WTC11 (cell line): ENCODE data around the gene ACBD5. TPM values are rescaled to one million over a fixed set of nuclear protein-coding genes. Genes with fewer than 3 reads are reported as not detected.

Experiments used
- CREM ChIP-seq: sonication (generic); formaldehyde crosslinking; IDR thresholded peaks from 2 replicates; pipeline ENCODE4 v1.8.1; 2022; ENCODE audit warnings: mild to moderate bottlenecking, missing genetic modification reagents, moderate library complexity
- FOXJ3 ChIP-seq: sonication (generic); formaldehyde crosslinking; IDR thresholded peaks from 2 replicates; pipeline ENCODE4 v1.9.0; 2021; ENCODE audit warnings: missing genetic modification reagents, mild to moderate bottlenecking, borderline replicate concordance
- FOXP1 ChIP-seq: sonication (generic); formaldehyde crosslinking; IDR thresholded peaks from 2 replicates; pipeline ENCODE4 v1.8.0; 2022; ENCODE audit warnings: missing genetic modification reagents, mild to moderate bottlenecking, moderate library complexity, borderline replicate concordance
- GRHL2 ChIP-seq: fragments of 250-450 bp; sonication (Bioruptor Pico); IDR thresholded peaks from 2 replicates; pipeline ENCODE4 v1.8.0; 2022; ENCODE audit warnings: mild to moderate bottlenecking, moderate library complexity; ENCODE audit not compliant: insufficient replicate concordance, severe bottlenecking
- GTF2I ChIP-seq: fragments of 250-450 bp; sonication (Bioruptor Pico); conservative IDR thresholded peaks from 2 replicates; pipeline ENCODE4 v1.4.0; 2021; ENCODE audit warnings: mild to moderate bottlenecking
- IRF2 ChIP-seq: sonication (generic); formaldehyde crosslinking; IDR thresholded peaks from 2 replicates; pipeline ENCODE4 v1.8.0; 2022; ENCODE audit warnings: low read depth, missing genetic modification reagents, borderline replicate concordance
- OVOL2 ChIP-seq: fragments of 250-450 bp; sonication (Bioruptor Pico); IDR thresholded peaks from 2 replicates; pipeline ENCODE4 v1.9.0; 2021; ENCODE audit warnings: mild to moderate bottlenecking, borderline replicate concordance
- SMAD3 ChIP-seq: sonication (generic); formaldehyde crosslinking; IDR thresholded peaks from 2 replicates; pipeline ENCODE4 v1.8.0; 2022; ENCODE audit warnings: missing genetic modification reagents, mild to moderate bottlenecking, borderline replicate concordance
- SP1 ChIP-seq: sonication (generic); formaldehyde crosslinking; conservative IDR thresholded peaks from 2 replicates; pipeline ENCODE4 v1.8.1; 2022; ENCODE audit warnings: missing genetic modification reagents
- ZNF232 ChIP-seq: sonication (generic); formaldehyde crosslinking; IDR thresholded peaks from 2 replicates; pipeline ENCODE4 v1.8.0; 2022; ENCODE audit warnings: mild to moderate bottlenecking, missing genetic modification reagents
- ZNF396 ChIP-seq: fragments of 250-450 bp; sonication (Bioruptor Pico); IDR thresholded peaks from 2 replicates; pipeline ENCODE4 v1.8.0; 2021; ENCODE audit warnings: mild to moderate bottlenecking, moderate library complexity, borderline replicate concordance
- ZNF423 ChIP-seq: fragments of 250-450 bp; sonication (Bioruptor Pico); IDR thresholded peaks from 2 replicates; pipeline ENCODE4 v2.1.2; 2022; ENCODE audit warnings: mild to moderate bottlenecking, moderate library complexity
- ZNF671 ChIP-seq: fragments of 250-450 bp; sonication (Bioruptor Pico); IDR thresholded peaks from 2 replicates; pipeline ENCODE4 v1.8.0; 2021; ENCODE audit warnings: mild to moderate bottlenecking
- total RNA-seq: library from RNA; stranded (reverse); gene quantifications from 3 replicates; pipeline ENCODE4 v1.2.3, GENCODE V29; 2021
- TF ChIP-seq, protein P1 (sequence below): sonication (generic); formaldehyde crosslinking; IDR thresholded peaks from 2 replicates; pipeline ENCODE4 v1.8.1; 2023; ENCODE audit warnings: mild to moderate bottlenecking, missing genetic modification reagents
- TF ChIP-seq, protein P2 (sequence below): sonication (generic); formaldehyde crosslinking; IDR thresholded peaks from 2 replicates; pipeline ENCODE4 v1.8.1; 2022; ENCODE audit warnings: low read depth, mild to moderate bottlenecking, moderate library complexity, missing genetic modification reagents, borderline replicate concordance
- TF ChIP-seq, protein P3 (sequence below): sonication (generic); formaldehyde crosslinking; IDR thresholded peaks from 2 replicates; pipeline ENCODE4 v1.8.1; 2022; ENCODE audit warnings: missing genetic modification reagents, borderline replicate concordance
- TF ChIP-seq, protein P4 (sequence below): fragments of 250-450 bp; sonication (Bioruptor Pico); conservative IDR thresholded peaks from 2 replicates; pipeline ENCODE4 v1.9.0; 2021; ENCODE audit warnings: mild to moderate bottlenecking
- TF ChIP-seq, protein P5 (sequence below): fragments of 250-450 bp; sonication (Bioruptor Pico); IDR thresholded peaks from 2 replicates; pipeline ENCODE4 v1.8.0; 2021; ENCODE audit warnings: mild to moderate bottlenecking
- TF ChIP-seq, protein P6 (sequence below): sonication (generic); formaldehyde crosslinking; IDR thresholded peaks from 2 replicates; pipeline ENCODE4 v1.8.1; 2023; ENCODE audit warnings: mild to moderate bottlenecking, missing genetic modification reagents, moderate library complexity
- TF ChIP-seq, protein P7 (sequence below): sonication (generic); formaldehyde crosslinking; IDR thresholded peaks from 2 replicates; pipeline ENCODE4 v1.8.0; 2022; ENCODE audit warnings: missing genetic modification reagents
- TF ChIP-seq, protein P8 (sequence below): sonication (generic); formaldehyde crosslinking; IDR thresholded peaks from 2 replicates; pipeline ENCODE4 v1.8.1; 2023; ENCODE audit warnings: mild to moderate bottlenecking, missing genetic modification reagents
- TF ChIP-seq, protein P9 (sequence below): sonication (generic); formaldehyde crosslinking; IDR thresholded peaks from 2 replicates; pipeline ENCODE4 v1.8.1; 2022; ENCODE audit warnings: mild to moderate bottlenecking, missing genetic modification reagents, moderate library complexity, borderline replicate concordance

Gene ACBD5
- total RNA-seq, 1 experiment from 2014 or later = 18.1 TPM

DNA sequence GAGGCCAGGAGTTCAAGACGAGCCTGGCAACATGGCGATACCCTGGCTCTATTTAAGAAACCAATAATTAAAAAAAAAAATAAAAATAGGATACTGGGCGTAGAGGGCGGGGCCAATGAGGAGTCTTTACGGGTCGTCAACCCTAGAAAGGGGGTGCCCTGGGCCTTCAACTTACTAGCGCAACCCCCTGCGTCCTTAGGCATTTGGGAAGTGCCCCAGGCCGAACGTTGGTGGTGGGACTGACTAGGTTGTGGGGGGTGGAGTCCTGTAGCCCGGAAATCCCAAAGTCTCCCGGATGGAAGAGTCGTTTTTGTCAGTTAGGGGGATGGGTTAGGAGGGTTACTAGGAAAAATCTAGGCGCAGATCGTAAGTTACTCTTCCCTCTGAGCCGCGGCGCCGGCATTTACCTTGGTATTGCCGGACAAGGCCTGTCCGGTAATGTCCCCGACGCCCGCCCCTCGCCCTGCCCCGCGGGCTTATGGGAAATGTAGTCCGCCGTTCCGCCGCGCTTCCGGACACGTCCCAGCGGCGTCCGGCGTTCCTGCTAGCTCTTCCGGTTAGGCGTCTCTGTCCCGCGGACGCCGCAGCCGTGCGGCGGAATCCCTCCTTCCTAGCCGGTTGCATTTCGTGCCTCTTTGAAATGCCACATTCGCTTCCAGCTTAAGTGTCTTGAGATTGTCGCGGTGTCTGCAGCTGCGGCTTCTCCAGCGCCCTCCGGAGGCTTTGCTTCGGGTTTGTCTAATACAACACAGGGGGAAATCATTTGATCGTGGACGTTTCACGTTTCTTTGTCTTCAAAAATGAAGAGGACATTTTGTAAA, 1.3 kb upstream of the ACBD5 start (continued):
- TF ChIP-seq FOXJ3 (no peak), OVOL2 (CRISPR knock-in tag) (no peak), FOXP1 (CRISPR knock-in tag) (0 out of 2 replicates have a peak, but pooled peaks have one; percentile 13), CREM (no peak), GRHL2 (CRISPR knock-in tag) (no peak), SMAD3 (CRISPR knock-in tag) (no peak), SP1 (CRISPR knock-in tag) (peak; percentile 66; the same call in 1 of the 2 replicates), ZNF396 (CRISPR knock-in tag) (no peak), GTF2I (CRISPR knock-in tag) (no peak), ZNF423 (no peak), ZNF232 (CRISPR knock-in tag) (peak; percentile 53; the same call in 1 of the 2 replicates), ZNF671 (CRISPR knock-in tag) (no peak), IRF2 (no peak)
- TF ChIP-seq, protein P1, sequence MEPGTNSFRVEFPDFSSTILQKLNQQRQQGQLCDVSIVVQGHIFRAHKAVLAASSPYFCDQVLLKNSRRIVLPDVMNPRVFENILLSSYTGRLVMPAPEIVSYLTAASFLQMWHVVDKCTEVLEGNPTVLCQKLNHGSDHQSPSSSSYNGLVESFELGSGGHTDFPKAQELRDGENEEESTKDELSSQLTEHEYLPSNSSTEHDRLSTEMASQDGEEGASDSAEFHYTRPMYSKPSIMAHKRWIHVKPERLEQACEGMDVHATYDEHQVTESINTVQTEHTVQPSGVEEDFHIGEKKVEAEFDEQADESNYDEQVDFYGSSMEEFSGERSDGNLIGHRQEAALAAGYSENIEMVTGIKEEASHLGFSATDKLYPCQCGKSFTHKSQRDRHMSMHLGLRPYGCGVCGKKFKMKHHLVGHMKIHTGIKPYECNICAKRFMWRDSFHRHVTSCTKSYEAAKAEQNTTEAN (CRISPR knock-in tag) = no peak
- TF ChIP-seq, protein P2, sequence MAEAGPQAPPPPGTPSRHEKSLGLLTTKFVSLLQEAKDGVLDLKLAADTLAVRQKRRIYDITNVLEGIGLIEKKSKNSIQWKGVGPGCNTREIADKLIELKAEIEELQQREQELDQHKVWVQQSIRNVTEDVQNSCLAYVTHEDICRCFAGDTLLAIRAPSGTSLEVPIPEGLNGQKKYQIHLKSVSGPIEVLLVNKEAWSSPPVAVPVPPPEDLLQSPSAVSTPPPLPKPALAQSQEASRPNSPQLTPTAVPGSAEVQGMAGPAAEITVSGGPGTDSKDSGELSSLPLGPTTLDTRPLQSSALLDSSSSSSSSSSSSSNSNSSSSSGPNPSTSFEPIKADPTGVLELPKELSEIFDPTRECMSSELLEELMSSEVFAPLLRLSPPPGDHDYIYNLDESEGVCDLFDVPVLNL (CRISPR knock-in tag) = no peak
- TF ChIP-seq, protein P3, sequence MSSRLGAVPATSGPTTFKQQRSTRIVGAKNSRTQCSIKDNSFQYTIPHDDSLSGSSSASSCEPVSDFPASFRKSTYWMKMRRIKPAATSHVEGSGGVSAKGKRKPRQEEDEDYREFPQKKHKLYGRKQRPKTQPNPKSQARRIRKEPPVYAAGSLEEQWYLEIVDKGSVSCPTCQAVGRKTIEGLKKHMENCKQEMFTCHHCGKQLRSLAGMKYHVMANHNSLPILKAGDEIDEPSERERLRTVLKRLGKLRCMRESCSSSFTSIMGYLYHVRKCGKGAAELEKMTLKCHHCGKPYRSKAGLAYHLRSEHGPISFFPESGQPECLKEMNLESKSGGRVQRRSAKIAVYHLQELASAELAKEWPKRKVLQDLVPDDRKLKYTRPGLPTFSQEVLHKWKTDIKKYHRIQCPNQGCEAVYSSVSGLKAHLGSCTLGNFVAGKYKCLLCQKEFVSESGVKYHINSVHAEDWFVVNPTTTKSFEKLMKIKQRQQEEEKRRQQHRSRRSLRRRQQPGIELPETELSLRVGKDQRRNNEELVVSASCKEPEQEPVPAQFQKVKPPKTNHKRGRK = no peak
- TF ChIP-seq, protein P4, sequence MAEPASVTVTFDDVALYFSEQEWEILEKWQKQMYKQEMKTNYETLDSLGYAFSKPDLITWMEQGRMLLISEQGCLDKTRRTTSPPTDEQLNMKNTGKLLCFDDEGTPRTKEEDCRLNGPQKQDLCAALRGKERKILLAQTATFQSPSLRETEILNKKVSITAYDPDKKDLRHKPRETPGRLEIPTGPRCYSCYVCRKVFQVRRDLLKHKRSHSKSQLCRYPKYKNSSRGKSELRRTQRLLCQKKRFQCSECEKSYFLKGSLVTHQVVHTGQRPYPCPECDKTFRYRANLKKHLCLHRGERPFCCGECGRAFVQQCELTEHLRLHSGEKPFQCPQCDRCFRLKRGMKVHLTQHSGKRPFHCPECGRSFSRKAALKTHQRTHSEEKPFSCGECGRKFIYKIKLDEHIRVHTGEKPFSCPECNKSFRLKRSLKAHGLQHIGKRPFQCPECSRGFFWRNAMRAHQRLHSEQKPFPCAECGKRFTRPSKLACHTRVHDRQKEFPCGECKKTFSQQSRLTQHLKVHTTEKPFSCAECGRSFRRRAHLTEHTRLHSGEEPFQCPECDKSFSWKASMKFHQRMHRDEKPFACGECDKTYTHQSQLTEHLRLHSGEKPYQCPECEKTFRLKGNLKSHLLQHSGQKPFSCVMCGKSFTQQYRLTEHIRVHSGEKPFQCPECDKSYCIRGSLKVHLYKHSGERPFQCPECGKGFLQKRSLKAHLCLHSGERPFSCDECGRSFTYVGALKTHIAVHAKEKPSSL (CRISPR knock-in tag) = no peak
- TF ChIP-seq, protein P5, sequence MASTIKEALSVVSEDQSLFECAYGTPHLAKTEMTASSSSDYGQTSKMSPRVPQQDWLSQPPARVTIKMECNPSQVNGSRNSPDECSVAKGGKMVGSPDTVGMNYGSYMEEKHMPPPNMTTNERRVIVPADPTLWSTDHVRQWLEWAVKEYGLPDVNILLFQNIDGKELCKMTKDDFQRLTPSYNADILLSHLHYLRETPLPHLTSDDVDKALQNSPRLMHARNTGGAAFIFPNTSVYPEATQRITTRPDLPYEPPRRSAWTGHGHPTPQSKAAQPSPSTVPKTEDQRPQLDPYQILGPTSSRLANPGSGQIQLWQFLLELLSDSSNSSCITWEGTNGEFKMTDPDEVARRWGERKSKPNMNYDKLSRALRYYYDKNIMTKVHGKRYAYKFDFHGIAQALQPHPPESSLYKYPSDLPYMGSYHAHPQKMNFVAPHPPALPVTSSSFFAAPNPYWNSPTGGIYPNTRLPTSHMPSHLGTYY (CRISPR knock-in tag) = no peak; the same call in 1 of the 2 replicates
- TF ChIP-seq, protein P6, sequence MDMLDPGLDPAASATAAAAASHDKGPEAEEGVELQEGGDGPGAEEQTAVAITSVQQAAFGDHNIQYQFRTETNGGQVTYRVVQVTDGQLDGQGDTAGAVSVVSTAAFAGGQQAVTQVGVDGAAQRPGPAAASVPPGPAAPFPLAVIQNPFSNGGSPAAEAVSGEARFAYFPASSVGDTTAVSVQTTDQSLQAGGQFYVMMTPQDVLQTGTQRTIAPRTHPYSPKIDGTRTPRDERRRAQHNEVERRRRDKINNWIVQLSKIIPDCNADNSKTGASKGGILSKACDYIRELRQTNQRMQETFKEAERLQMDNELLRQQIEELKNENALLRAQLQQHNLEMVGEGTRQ = no peak
- TF ChIP-seq, protein P7, sequence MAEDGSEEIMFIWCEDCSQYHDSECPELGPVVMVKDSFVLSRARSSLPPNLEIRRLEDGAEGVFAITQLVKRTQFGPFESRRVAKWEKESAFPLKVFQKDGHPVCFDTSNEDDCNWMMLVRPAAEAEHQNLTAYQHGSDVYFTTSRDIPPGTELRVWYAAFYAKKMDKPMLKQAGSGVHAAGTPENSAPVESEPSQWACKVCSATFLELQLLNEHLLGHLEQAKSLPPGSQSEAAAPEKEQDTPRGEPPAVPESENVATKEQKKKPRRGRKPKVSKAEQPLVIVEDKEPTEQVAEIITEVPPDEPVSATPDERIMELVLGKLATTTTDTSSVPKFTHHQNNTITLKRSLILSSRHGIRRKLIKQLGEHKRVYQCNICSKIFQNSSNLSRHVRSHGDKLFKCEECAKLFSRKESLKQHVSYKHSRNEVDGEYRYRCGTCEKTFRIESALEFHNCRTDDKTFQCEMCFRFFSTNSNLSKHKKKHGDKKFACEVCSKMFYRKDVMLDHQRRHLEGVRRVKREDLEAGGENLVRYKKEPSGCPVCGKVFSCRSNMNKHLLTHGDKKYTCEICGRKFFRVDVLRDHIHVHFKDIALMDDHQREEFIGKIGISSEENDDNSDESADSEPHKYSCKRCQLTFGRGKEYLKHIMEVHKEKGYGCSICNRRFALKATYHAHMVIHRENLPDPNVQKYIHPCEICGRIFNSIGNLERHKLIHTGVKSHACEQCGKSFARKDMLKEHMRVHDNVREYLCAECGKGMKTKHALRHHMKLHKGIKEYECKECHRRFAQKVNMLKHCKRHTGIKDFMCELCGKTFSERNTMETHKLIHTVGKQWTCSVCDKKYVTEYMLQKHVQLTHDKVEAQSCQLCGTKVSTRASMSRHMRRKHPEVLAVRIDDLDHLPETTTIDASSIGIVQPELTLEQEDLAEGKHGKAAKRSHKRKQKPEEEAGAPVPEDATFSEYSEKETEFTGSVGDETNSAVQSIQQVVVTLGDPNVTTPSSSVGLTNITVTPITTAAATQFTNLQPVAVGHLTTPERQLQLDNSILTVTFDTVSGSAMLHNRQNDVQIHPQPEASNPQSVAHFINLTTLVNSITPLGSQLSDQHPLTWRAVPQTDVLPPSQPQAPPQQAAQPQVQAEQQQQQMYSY = no peak
- TF ChIP-seq, protein P8, sequence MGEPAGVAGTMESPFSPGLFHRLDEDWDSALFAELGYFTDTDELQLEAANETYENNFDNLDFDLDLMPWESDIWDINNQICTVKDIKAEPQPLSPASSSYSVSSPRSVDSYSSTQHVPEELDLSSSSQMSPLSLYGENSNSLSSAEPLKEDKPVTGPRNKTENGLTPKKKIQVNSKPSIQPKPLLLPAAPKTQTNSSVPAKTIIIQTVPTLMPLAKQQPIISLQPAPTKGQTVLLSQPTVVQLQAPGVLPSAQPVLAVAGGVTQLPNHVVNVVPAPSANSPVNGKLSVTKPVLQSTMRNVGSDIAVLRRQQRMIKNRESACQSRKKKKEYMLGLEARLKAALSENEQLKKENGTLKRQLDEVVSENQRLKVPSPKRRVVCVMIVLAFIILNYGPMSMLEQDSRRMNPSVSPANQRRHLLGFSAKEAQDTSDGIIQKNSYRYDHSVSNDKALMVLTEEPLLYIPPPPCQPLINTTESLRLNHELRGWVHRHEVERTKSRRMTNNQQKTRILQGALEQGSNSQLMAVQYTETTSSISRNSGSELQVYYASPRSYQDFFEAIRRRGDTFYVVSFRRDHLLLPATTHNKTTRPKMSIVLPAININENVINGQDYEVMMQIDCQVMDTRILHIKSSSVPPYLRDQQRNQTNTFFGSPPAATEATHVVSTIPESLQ (CRISPR knock-in tag) = no peak
- TF ChIP-seq, protein P9, sequence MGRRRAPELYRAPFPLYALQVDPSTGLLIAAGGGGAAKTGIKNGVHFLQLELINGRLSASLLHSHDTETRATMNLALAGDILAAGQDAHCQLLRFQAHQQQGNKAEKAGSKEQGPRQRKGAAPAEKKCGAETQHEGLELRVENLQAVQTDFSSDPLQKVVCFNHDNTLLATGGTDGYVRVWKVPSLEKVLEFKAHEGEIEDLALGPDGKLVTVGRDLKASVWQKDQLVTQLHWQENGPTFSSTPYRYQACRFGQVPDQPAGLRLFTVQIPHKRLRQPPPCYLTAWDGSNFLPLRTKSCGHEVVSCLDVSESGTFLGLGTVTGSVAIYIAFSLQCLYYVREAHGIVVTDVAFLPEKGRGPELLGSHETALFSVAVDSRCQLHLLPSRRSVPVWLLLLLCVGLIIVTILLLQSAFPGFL (CRISPR knock-in tag) = no peak
